C4-2B (cell line): ENCODE measurements around the gene CREM.

Source experiments
- CTCF ChIP-seq: fragments of 450-650 bp; conservative IDR thresholded peaks from 2 replicates; pipeline ENCODE4 v1.5.1; 2017; ENCODE audit warnings: mild to moderate bottlenecking
- ZFX ChIP-seq: fragments of 450-650 bp; IDR thresholded peaks from 2 replicates; pipeline ENCODE4 v1.6.1; 2017

GRCh38 chr10:35208949-35209613 lies 82.4 kb downstream of the CREM start:
- TF ChIP-seq CTCF: no peak
- TF ChIP-seq ZFX: no peak
